Activated CD4-positive, alpha-beta memory T cell treated with anti-CD3 and anti-CD28 coated beads for 36 hours (primary cell): Measurements from ENCODE around the gene TOP1. TPM values are rescaled to one million over a fixed set of nuclear protein-coding genes. Genes with fewer than 3 reads are reported as not detected.
"Not testable (repeated sequence)": the region's sequence is repeated elsewhere in the genome, so short reads cannot be mapped to it uniquely, and the experiment has no call there.

Source experiments
- CTCF ChIA-PET: fragments of 350-600 bp; sonication (Branson Sonifier 250); formaldehyde crosslinking; loops from one replicate; lab custom pipeline; 2021; ENCODE audit warnings: antibody characterized with exemption, inconsistent platforms; lab: Charles Lee
- POLR2A ChIA-PET: fragments of 350-600 bp; sonication (Branson Sonifier 250); formaldehyde crosslinking; loops from one replicate; lab custom pipeline; 2021; ENCODE audit warnings: antibody characterized with exemption; lab: Charles Lee
- DNase-seq: peaks from one replicate; pipeline ENCODE4 v3.0.0-alpha.2; 2020
- H3K27ac Mint-ChIP-seq: one replicate; pipeline ENCODE4 v1.8.0; 2021; ENCODE audit warnings: mixed read lengths
- H3K27me3 Mint-ChIP-seq: one replicate; pipeline ENCODE4 v1.8.0; 2021; ENCODE audit warnings: mixed read lengths
- H3K36me3 Mint-ChIP-seq: one replicate; pipeline ENCODE4 v1.8.0; 2021; ENCODE audit warnings: mixed read lengths
- H3K4me1 Mint-ChIP-seq: one replicate; pipeline ENCODE4 v1.8.0; 2021; ENCODE audit warnings: low read depth, mixed read lengths
- H3K4me3 Mint-ChIP-seq: one replicate; pipeline ENCODE4 v1.8.0; 2021; ENCODE audit warnings: mild to moderate bottlenecking, mixed read lengths
- H3K9me3 Mint-ChIP-seq: one replicate; pipeline ENCODE4 v1.8.0; 2021; ENCODE audit warnings: mixed read lengths
- intact Hi-C: fragments of 100-400 bp; cut with micrococcal nuclease; formaldehyde crosslinking; loops from one replicate; pipeline ENCODE4 v1.15.1; 2023
- total RNA-seq, 2 experiments: library from RNA; stranded (reverse); gene quantifications; one replicate each; pipeline ENCODE4 v1.2.3, GENCODE V29; 2021

The TOP1 gene
- total RNA-seq, 2 experiments from 2014 or later: 128 TPM

GRCh38 chr20:41121399-41121798, 92.8 kb downstream of the TOP1 start:
- H3K9me3 Mint-ChIP-seq: no peaks in the 10 kb centered on the region
- no peaks in the 10 kb centered on the region for H3K27me3 Mint-ChIP-seq
- ChIA-PET CTCF (interaction anchor here (0.6 to 4.2 kb wide), 6 partner anchors 13 to 342 kb away, joined by 3 to 28 read pairs (median 6); no protein-coding TSS in a partner anchor), POLR2A (interaction anchor here (0.9 kb wide), 1 partner anchor 208 kb away, joined by 3 read pairs; no protein-coding TSS in a partner anchor)
- no peak overlapping the region for H3K4me3 Mint-ChIP-seq
- peaks cover 15% of the 10 kb centered on the region for H3K4me1 Mint-ChIP-seq
- no peak for DNase-seq
- H3K27ac Mint-ChIP-seq: peak overlapping the region; percentile 63
- intact Hi-C loops: no loop called here
- H3K36me3 Mint-ChIP-seq: peaks cover 44% of the 10 kb centered on the region

DNA sequence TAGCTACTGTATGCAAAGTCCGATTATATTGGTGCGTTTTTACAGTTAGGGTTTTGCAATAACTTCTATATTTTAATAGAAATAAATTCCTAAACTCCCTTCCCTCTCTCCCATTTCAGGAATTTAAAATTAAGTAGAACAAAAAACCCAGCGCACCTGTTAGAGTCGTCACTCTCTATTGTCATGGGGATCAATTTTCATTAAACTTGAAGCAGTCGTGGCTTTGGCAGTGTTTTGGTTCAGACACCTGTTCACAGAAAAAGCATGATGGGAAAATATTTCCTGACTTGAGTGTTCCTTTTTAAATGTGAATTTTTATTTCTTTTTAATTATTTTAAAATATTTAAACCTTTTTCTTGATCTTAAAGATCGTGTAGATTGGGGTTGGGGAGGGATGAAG, 95.0 kb downstream of the TOP1 start:
- H3K27ac Mint-ChIP-seq: no peak overlapping the region
- no peaks in the 10 kb centered on the region for H3K27me3 Mint-ChIP-seq
- peaks cover 15% of the 10 kb centered on the region for H3K4me1 Mint-ChIP-seq
- intact Hi-C loops: no loop called here
- peaks cover 37% of the 10 kb centered on the region for H3K36me3 Mint-ChIP-seq
- POLR2A ChIA-PET: no interaction called here
- CTCF ChIA-PET: interaction anchor here (4.2 kb wide), 1 partner anchor 29 kb away, joined by 19 read pairs; no protein-coding TSS in a partner anchor
- H3K4me3 Mint-ChIP-seq: no peak overlapping the region
- no peaks in the 10 kb centered on the region for H3K9me3 Mint-ChIP-seq
- no peak for DNase-seq

DNA sequence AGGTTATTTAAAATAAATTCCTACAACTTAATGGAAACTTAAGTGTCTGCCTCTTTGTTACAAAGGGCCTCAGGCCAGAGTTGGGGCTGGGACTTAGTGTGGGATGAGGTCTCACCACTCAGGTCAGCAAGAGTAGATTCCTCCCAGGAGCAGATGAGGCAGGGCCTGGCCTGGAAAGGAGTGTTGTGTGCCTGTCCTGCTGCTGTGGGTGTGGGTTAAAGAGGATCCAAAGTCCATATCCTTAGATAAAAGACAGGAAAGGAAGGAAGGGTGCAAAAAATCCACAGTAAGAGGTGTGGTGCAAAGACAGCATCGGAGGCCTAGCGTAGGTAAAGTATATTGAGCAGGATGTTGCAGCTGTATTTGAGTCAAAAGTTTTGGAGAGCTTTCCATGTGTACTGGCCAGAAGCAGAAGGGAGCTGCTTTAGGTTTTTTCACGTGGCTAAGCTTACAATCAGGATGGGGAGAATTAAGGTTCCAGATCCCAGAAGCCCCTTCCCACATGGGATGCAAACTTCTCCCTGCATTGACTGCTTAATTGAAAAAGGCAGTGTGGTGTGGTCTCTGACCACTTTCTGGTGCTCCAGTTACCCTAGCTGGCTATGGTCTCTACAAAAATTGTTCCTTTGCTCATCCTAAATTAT, 96.0 kb downstream of the TOP1 start:
- Mint-ChIP-seq H3K27ac (no peak overlapping the region), H3K4me3 (no peak overlapping the region), H3K36me3 (peaks cover 35% of the 10 kb centered on the region), H3K9me3 (no peaks in the 10 kb centered on the region), H3K4me1 (peaks cover 15% of the 10 kb centered on the region), H3K27me3 (no peaks in the 10 kb centered on the region)
- intact Hi-C loops: no loop called here
- DNase-seq: no peak
- POLR2A ChIA-PET: no interaction called here
- CTCF ChIA-PET: interaction anchor here (3.0 kb wide), 1 partner anchor 10 kb away, joined by 13 read pairs; no protein-coding TSS in a partner anchor

- ChIA-PET POLR2A (no interaction called here), CTCF (interaction anchor here (3.0 kb wide), 1 partner anchor 9 kb away, joined by 13 read pairs; no protein-coding TSS in a partner anchor)
- Mint-ChIP-seq H3K4me3 (no peak overlapping the region), H3K4me1 (peaks cover 12% of the 10 kb centered on the region), H3K9me3 (no peaks in the 10 kb centered on the region), H3K36me3 (peaks cover 27% of the 10 kb centered on the region), H3K27me3 (no peaks in the 10 kb centered on the region), H3K27ac (no peak overlapping the region)
- DNase-seq: no peak
- intact Hi-C loops: no loop called here
These were observed 97.2 kb downstream of the TOP1 start for GRCh38 chr20:41125530-41126457.

DNA sequence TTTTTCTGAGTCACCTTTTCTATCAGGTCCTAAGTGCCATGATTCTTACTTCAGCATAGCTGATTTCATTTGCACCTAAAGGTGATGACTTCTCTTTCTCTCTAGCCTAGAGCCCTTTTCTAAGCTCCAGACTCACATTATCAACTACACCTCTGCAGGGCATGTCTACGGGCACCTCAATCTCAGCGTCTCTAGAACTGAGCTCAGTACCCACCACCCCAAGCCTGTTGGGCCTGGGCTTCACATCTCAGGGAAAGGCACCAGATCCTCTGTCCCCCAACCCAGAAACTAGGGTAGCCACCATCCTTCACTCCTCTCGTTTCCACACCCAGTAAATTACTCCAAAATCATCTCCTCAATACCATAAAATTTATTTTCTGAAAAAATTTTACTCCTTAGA, 98.1 kb downstream of the TOP1 start:
- H3K9me3 Mint-ChIP-seq: no peaks in the 10 kb centered on the region
- H3K27me3 Mint-ChIP-seq: no peaks in the 10 kb centered on the region
- ChIA-PET CTCF (interaction anchor here (3.0 kb wide), 1 partner anchor 8 kb away, joined by 13 read pairs; no protein-coding TSS in a partner anchor), POLR2A (no interaction called here)
- peaks cover 23% of the 10 kb centered on the region for H3K36me3 Mint-ChIP-seq
- no peak overlapping the region for H3K27ac Mint-ChIP-seq
- DNase-seq: no peak
- no peak overlapping the region for H3K4me3 Mint-ChIP-seq
- intact Hi-C loops: no loop called here
- peaks cover 10% of the 10 kb centered on the region for H3K4me1 Mint-ChIP-seq

GRCh38 chr20:41128317-41128716, 99.7 kb downstream of the TOP1 start:
- DNase-seq, H3K27ac Mint-ChIP-seq, POLR2A ChIA-PET, H3K4me3 Mint-ChIP-seq, CTCF ChIA-PET, H3K9me3 Mint-ChIP-seq, intact Hi-C loops, H3K27me3 Mint-ChIP-seq: not testable (repeated sequence)
- Mint-ChIP-seq H3K4me1 (peaks cover 15% of the 10 kb centered on the region), H3K36me3 (peaks cover 17% of the 10 kb centered on the region)

DNA sequence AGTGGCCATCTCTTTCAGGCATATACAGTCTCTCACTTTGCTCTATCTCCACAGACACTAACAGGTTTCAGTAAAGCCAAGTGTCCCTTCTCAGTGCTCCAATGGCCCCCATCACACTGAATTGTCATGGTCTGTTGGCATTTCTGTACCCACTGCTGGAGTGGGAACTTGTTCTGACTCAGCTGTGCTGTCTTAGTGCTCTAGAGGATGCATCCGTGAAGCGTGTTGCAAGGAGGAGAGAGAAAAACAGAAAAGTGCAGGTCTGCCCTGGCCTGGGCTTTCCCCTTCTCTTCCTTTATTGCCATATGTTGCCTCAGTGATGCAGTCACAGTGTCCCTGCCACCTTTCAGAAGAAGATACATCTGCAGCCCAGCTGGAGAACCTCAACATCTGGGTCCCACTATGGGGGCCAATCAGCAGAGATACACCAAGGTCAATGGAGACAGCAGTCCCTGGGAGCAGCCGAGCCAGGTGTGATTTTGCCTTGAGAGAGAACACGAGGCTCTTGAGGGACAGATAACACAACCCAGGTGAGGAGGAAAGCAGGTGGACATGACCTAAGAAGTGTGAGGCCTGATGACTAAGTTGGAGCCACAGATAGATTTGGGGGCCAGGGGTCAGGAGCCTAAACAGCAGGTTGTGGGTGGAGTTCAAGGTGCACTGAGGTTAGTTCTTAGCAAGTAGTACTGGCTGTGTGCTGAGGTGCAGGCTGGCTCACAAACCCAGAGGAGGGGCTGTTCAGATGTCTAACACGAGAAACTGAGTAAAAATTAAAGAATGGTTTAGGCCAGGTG, 103.2 kb downstream of the TOP1 start:
- peak; percentile 57 for DNase-seq
- Mint-ChIP-seq H3K36me3 (peaks cover 3% of the 10 kb centered on the region), H3K27me3 (no peaks in the 10 kb centered on the region), H3K4me3 (peak overlapping the region; percentile 7), H3K9me3 (no peaks in the 10 kb centered on the region), H3K27ac (peak overlapping the region; percentile 66), H3K4me1 (peaks cover 46% of the 10 kb centered on the region)
- CTCF ChIA-PET: interaction anchor here (1.0 to 7.4 kb wide), 2 partner anchors 207 to 208 kb away, joined by 3 to 95 read pairs; partner anchors contain the start of gene LPIN3
- intact Hi-C loops: loop anchor here (10.0 kb wide), 1 partner anchor 303 kb away; no protein-coding TSS in a partner anchor
- POLR2A ChIA-PET: no interaction called here

- DNase-seq, H3K27me3 Mint-ChIP-seq, H3K27ac Mint-ChIP-seq, H3K9me3 Mint-ChIP-seq, H3K36me3 Mint-ChIP-seq: not testable (repeated sequence)
- CTCF ChIA-PET: interaction anchor here (0.6 to 7.4 kb wide), 4 partner anchors 11 to 543 kb away, joined by 3 to 95 read pairs (median 50); partner anchors contain the start of gene LPIN3
- POLR2A ChIA-PET: interaction anchor here (0.6 kb wide), 1 partner anchor 116 kb away, joined by 4 read pairs; no protein-coding TSS in a partner anchor
- peaks cover 46% of the 10 kb centered on the region for H3K4me1 Mint-ChIP-seq
- intact Hi-C loops: loop anchor here (10.0 kb wide), 1 partner anchor 302 kb away; no protein-coding TSS in a partner anchor
- H3K4me3 Mint-ChIP-seq: peak overlapping the region; percentile 7
These were observed 103.8 kb downstream of the TOP1 start for GRCh38 chr20:41132388-41132775.

- no peaks in the 10 kb centered on the region for H3K9me3 Mint-ChIP-seq
- CTCF ChIA-PET: interaction anchor here (0.7 to 7.4 kb wide), 29 partner anchors 8 to 211 kb away, joined by 3 to 95 read pairs (median 7); partner anchors contain the start of gene LPIN3
- H3K36me3 Mint-ChIP-seq: peaks cover 7% of the 10 kb centered on the region
- intact Hi-C loops: loop anchor here (10.0 kb wide), 1 partner anchor 301 kb away; no protein-coding TSS in a partner anchor
- peak; percentile 80 for DNase-seq
- POLR2A ChIA-PET: interaction anchor here (1.1 to 6.3 kb wide), 2 partner anchors 13 to 23 kb away, joined by 5 to 85 read pairs; no protein-coding TSS in a partner anchor
- peak overlapping the region; percentile 62 for H3K27ac Mint-ChIP-seq
- no peak overlapping the region for H3K4me3 Mint-ChIP-seq
- no peaks in the 10 kb centered on the region for H3K27me3 Mint-ChIP-seq
- peaks cover 48% of the 10 kb centered on the region for H3K4me1 Mint-ChIP-seq
These were observed 105.2 kb downstream of the TOP1 start for GRCh38 chr20:41133709-41134361.

DNA sequence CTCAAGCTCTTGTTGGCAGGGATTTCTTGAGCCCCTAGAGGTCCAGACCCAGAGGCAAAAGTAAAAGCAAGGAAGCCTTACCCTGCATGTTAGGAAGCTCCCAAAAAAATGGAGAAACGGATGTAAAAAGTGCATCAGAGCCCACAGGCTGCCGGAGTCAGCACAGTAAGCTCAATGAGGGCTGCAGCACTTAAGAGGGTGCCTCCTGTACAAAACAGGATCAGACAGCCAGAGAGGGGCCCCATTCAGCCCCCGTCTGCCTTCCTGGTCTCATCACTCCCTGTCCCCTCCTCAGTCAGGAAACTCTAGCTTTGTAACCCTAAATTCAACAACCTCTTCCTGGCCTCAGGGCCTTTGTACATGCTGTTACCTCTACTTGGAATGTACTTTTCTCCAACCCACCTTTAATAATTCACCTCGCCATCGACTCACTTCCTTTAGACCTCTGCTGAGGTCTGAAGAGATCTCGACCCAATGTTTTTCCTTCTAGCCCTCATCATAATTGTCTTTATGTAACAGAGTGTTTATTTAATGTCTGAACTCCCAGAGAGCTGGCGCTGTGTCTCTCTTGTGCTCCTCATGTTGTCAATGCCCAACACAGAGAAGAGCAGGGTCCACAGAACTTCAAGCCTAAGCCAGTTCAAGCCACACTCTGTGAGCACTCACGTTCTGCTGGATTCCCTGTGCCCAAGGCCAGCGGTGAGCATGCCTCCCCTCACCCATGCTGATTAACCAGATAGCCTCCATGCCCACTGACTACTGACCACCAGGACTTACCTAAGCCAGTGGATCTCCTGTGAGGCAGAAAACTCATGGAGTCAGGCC, 106.0 kb downstream of the TOP1 start:
- Mint-ChIP-seq H3K4me1 (peaks cover 52% of the 10 kb centered on the region), H3K27ac (no peak overlapping the region), H3K27me3 (no peaks in the 10 kb centered on the region), H3K36me3 (peaks cover 10% of the 10 kb centered on the region), H3K4me3 (no peak overlapping the region), H3K9me3 (no peaks in the 10 kb centered on the region)
- intact Hi-C loops: loop anchor here (1.0 to 10.0 kb wide), 5 partner anchors 38 to 300 kb away; partner anchors contain the start of genes LPIN3 and ZHX3
- CTCF ChIA-PET: interaction anchor here (0.6 to 7.4 kb wide), 56 partner anchors 8 to 477 kb away, joined by 3 to 95 read pairs (median 4); partner anchors contain the start of gene LPIN3
- POLR2A ChIA-PET: interaction anchor here (1.1 to 6.3 kb wide), 2 partner anchors 12 to 23 kb away, joined by 5 to 85 read pairs; no protein-coding TSS in a partner anchor
- no peak for DNase-seq
